GM19468 (cell line): ENCODE measurements around the gene BOK.

ENCODE experiments used
- ATAC-seq: cut with Tn5 transposase; IDR thresholded peaks from one replicate; pipeline ENCODE4 v1.9.1; 2021; ENCODE audit warnings: mild to moderate bottlenecking, moderate library complexity, moderate number of reproducible peaks; ENCODE audit not compliant: unreplicated experiment; ENCODE audit errors: extremely low read depth

The BOK gene

DNA sequence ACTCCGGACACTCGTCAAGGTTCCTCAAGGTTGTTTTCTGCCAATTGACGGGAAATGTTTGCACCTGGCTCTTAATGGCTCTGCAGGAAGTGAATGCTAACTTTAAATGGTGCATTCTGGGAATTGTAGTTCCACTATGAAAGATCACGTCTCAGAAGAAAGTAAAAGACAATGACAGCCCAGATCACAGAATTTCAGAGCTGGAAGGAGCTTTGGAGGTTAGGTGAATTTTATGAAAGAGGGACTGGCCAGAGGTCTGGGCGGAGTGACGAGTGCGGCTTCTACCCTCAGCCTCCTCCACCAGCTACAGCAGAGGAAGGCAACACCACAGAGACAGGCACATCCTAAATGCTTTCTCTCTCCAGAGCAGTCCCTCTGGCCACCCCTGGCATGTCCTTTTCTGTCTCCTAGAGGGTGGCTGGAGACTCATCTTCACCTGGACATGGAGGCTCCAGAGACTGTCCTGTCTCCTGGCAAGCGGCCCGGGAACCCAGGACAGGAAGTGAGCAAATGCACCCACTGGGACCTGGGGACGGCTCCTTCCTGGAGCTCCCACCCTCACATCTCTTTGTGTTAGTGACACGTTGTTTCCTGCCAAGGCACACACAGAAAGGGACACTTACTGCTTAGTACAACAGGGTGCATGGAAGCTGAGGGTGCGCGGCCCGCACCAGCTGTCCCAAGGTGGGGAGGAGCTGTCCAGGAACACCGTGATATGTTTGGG lies 59.0 kb downstream of the BOK start:
- no peak for ATAC-seq

GRCh38 chr2:241618296-241618805 lies 59.8 kb downstream of the BOK start:
- no peak for ATAC-seq

- ATAC-seq = no peak
Measured at GRCh38 chr2:241618829-241619228, 60.3 kb downstream of the BOK start.

GRCh38 chr2:241619597-241620418 lies 61.3 kb downstream of the BOK start:
- no peak for ATAC-seq

GRCh38 chr2:241620419-241620769 lies 61.8 kb downstream of the BOK start:
- ATAC-seq = no peak
